ACC112 (cell line): Measurements from ENCODE around the gene ZBTB7B.
A peak's percentile ranks its signal among the peaks of the same experiment; 100 is the strongest.
"Not testable (repeated sequence)": the region's sequence is repeated elsewhere in the genome, so short reads cannot be mapped to it uniquely, and the experiment has no call there.

Source experiments
- H2AFZ ChIP-seq: fragments of 200-600 bp; sonication (generic); one replicate; pipeline ENCODE4 v1.6.0; 2017; ENCODE audit warnings: antibody characterized with exemption, low read length; ENCODE audit not compliant: unreplicated experiment
- H3K27ac ChIP-seq: fragments of 200-600 bp; sonication (generic); 2 replicates; pipeline ENCODE4 v1.5.1; 2014; ENCODE audit warnings: low read depth, mild to moderate bottlenecking, antibody characterized with exemption, low read length, moderate library complexity
- H3K27me3 ChIP-seq: fragments of 200-600 bp; sonication (generic); 2 replicates; pipeline ENCODE4 v1.6.1; 2014; ENCODE audit warnings: mild to moderate bottlenecking, antibody characterized with exemption, low read length, moderate library complexity, mixed read lengths; ENCODE audit not compliant: insufficient read depth
- H3K36me3 ChIP-seq: fragments of 200-600 bp; sonication (generic); 2 replicates; pipeline ENCODE4 v1.6.1; 2016; ENCODE audit warnings: mild to moderate bottlenecking, antibody characterized with exemption, low read length, moderate library complexity, mixed read lengths; ENCODE audit not compliant: insufficient read depth
- H3K4me1 ChIP-seq: fragments of 200-600 bp; sonication (generic); one replicate; pipeline ENCODE4 v1.6.1; 2016; ENCODE audit warnings: low read length, mixed read lengths; ENCODE audit not compliant: insufficient read depth, unreplicated experiment, control insufficient read depth
- H3K4me3 ChIP-seq: fragments of 200-600 bp; sonication (generic); 2 replicates; pipeline ENCODE4 v1.5.1; 2014; ENCODE audit warnings: mild to moderate bottlenecking, low read depth, low read length
- H3K79me2 ChIP-seq: fragments of 200-600 bp; sonication (generic); one replicate; pipeline ENCODE4 v1.6.0; 2016; ENCODE audit warnings: low read length; ENCODE audit not compliant: control insufficient read depth, unreplicated experiment, insufficient read depth

ZBTB7B gene

GRCh38 chr1:154975409-154976059 lies 27.1 kb upstream of the ZBTB7B start:
- Histone ChIP-seq H3K79me2 (peaks cover 46% of the 10 kb centered on the region), H3K4me1 (peaks cover 36% of the 10 kb centered on the region), H3K27me3 (no peaks in the 10 kb centered on the region), H2AFZ (peak overlapping the region; percentile 61), H3K27ac (peak overlapping the region; percentile 97), H3K4me3 (peak overlapping the region; percentile 90), H3K36me3 (peaks cover 8% of the 10 kb centered on the region; the same call in 1 of the 2 replicates)

DNA sequence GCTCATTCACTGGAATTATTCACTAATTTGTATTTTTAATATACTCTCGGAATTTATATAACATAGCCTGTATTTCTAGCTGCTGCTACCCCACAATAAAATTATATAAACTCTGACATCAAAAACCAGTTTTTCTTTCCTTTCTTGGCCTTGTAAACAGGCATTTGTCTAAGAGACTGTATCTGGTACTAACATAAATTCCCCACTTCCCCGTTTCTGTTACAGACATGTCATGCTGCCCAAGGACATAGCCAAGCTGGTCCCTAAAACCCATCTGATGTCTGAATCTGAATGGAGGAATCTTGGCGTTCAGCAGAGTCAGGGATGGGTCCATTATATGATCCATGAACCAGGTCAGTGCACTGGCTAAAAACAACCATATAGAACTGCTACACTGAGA lies 24.8 kb upstream of the ZBTB7B start:
- Histone ChIP-seq H3K4me1 (peaks cover 18% of the 10 kb centered on the region), H3K79me2 (peaks cover 45% of the 10 kb centered on the region)
- not testable (repeated sequence) for H3K27ac ChIP-seq, H3K36me3 ChIP-seq, H3K4me3 ChIP-seq, H2AFZ ChIP-seq, H3K27me3 ChIP-seq

DNA sequence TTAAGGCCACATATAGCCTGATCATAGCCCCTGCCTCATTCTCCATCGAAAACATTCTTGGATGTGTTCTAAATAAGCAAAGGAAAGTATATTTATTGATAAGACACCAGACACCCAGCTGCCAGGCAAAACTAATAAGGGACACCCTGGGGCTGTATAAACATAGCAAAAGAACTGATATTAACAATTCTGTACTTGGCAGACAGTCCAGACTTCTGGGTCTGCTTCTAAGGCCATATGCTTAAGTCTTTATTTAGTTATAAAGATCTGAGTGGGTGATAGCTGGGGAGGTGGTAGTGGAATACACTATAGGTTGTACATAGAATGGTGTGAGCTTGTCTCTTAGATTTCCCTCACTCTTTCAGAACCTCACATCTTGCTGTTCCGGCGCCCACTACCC lies 24.2 kb upstream of the ZBTB7B start:
- Histone ChIP-seq H3K27me3 (no peaks in the 10 kb centered on the region), H3K79me2 (peaks cover 46% of the 10 kb centered on the region), H2AFZ (no peak overlapping the region), H3K4me1 (peaks cover 15% of the 10 kb centered on the region), H3K36me3 (peaks cover 8% of the 10 kb centered on the region; the same call in 1 of the 2 replicates), H3K27ac (no peak overlapping the region), H3K4me3 (no peak overlapping the region)

- Histone ChIP-seq H3K4me3 (peak overlapping the region; percentile 80), H2AFZ (peak overlapping the region; percentile 90), H3K4me1 (peaks cover 4% of the 10 kb centered on the region), H3K27ac (peak overlapping the region; percentile 26; the same call in 1 of the 2 replicates), H3K27me3 (no peaks in the 10 kb centered on the region), H3K36me3 (peaks cover 8% of the 10 kb centered on the region; the same call in 1 of the 2 replicates), H3K79me2 (peaks cover 31% of the 10 kb centered on the region)
Observed at GRCh38 chr1:154982341-154982740, 20.3 kb upstream of the ZBTB7B start.

DNA sequence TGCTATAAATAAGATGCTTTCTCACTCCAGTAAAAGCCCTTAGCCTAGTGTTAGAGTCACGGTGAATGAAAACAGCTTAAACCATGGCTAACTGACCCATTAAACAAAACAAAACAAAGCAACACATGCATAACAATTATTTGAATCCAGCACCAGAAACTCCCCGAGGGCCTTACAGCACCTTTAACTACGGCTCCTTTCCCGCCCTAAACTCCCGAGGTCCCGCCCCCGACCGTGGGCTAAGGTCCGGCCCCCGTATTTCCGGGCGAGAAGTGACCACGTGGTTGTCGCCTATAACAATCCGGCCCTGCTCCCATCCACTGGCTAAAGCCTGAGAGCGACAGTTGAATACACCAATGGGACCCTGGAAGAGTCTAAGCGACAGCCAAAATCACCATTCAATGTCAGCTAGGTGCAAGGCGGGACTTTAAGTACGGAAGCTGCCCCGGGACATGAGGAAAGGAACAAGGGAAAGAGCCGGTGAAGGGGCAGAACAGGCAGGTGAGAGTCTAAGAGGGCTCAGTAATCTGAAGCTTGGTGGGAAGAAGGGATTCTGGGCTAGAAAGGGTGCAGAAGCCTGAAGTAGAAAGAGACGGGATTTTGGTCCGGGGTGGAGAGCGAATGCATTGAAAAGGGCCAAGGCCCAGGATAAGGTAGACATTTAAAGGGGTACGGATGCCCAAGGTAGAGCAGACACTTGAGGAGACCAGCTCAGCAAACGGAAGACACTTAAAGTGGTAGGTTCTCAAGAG lies 19.5 kb upstream of the ZBTB7B start, which contains the start of gene FLAD1:
TSS of gene FLAD1 (plus strand) at position 448 of the 752 bp plus-strand sequence. CDS start 351 bp downstream, outside the sequence.
- Histone ChIP-seq H3K79me2 (peaks cover 23% of the 10 kb centered on the region), H3K4me1 (no peaks in the 10 kb centered on the region), H3K27me3 (no peaks in the 10 kb centered on the region), H2AFZ (peak within 1 kb of the TSS; percentile 90), H3K27ac (peak within 1 kb of the TSS; percentile 26; the same call in 1 of the 2 replicates), H3K36me3 (peaks cover 12% of the 10 kb centered on the region; the same call in 1 of the 2 replicates), H3K4me3 (peak within 1 kb of the TSS; percentile 80)

DNA sequence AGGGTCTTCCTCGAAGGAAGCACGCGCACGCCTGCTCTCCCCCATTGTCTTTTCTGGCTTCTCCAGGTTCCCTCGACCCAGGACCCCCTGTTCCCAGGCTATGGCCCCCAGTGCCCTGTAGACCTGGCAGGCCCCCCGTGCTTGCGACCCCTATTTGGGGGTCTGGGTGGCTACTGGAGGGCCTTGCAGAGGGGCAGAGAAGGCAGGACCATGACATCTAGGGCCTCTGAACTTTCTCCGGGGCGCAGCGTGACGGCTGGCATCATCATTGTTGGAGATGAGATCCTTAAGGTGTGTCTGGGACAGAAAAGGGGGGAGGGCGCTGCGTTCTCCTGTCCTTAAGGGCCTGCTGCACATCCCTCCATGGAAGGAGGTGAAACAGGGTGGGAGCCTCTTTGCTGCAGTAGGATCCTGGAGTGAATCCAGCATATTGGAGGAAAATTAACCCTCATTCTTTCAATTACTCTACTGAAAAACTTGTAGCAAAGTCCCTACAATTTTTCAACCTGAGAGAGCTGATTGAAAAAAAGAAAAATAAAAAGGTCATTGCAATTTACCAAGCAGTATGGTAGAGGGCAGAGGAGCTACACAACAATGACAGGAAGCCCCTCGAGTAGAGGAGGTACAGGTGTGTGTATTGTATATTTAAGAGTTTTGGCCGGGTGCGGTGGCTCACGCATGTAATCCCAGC lies 18.7 kb upstream of the ZBTB7B start:
- no peaks in the 10 kb centered on the region for H3K27me3 ChIP-seq
- H3K79me2 ChIP-seq = peaks cover 18% of the 10 kb centered on the region
- H3K36me3 ChIP-seq = peaks cover 10% of the 10 kb centered on the region; the same call in 1 of the 2 replicates
- peak overlapping the region; percentile 80 for H3K4me3 ChIP-seq
- no peak overlapping the region for H3K27ac ChIP-seq
- no peaks in the 10 kb centered on the region for H3K4me1 ChIP-seq
- H2AFZ ChIP-seq = no peak overlapping the region

DNA sequence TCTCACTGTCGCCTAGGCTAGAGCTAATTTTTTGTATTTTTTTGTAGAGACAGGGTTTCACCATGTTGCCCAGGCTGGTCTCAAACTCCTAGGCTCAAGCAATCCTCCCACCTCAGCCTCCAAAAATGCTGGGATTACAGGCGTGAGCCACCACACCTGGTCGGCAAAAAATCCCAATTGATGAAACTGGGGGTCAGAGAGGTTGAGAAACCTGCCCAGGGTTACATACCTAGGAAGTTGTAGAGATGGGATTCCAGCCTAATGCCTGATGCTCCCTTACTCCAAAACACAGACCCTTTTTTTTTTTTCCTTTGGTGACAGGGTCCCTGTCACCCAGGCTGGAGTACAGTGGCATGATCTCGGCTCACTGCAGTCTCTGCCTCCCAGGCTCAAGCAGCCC lies 15.9 kb upstream of the ZBTB7B start:
- not testable (repeated sequence) for H3K27me3 ChIP-seq, H3K4me3 ChIP-seq, H3K4me1 ChIP-seq, H2AFZ ChIP-seq, H3K27ac ChIP-seq, H3K36me3 ChIP-seq
- peaks cover 13% of the 10 kb centered on the region for H3K79me2 ChIP-seq

DNA sequence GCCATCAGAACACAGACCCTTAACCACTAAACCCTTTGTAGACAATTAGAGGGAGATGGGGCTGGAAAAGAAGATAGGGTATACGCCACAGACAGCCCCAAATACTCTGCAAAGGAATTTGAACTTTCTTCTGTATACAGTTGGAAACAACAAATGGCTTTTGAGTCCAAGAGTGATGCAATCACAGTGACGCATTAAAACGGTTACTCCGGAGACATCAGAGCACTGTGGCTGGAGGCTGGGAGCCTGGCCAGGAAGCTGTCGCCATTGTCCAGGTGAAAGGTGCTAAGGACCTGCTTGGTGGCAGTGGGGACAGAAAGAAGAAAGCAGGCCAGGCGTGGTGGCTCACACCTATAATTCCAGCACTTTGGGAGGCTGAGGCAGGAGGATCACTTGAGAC lies 15.3 kb upstream of the ZBTB7B start:
- H3K4me1 ChIP-seq = no peaks in the 10 kb centered on the region
- H2AFZ ChIP-seq = no peak overlapping the region
- H3K36me3 ChIP-seq = peaks cover 5% of the 10 kb centered on the region; the same call in 1 of the 2 replicates
- H3K79me2 ChIP-seq = peaks cover 11% of the 10 kb centered on the region
- H3K27me3 ChIP-seq = no peaks in the 10 kb centered on the region
- H3K4me3 ChIP-seq = no peak overlapping the region
- H3K27ac ChIP-seq = no peak overlapping the region

- Histone ChIP-seq H3K79me2 (peaks cover 10% of the 10 kb centered on the region), H3K36me3 (peaks cover 5% of the 10 kb centered on the region; the same call in 1 of the 2 replicates), H3K27ac (no peak overlapping the region)
Observed at GRCh38 chr1:154988058-154988954, 14.3 kb upstream of the ZBTB7B start.

More at GRCh38 chr1:154988058-154988954, 14.3 kb upstream of the ZBTB7B start:
- Histone ChIP-seq H3K4me1 (peaks cover 8% of the 10 kb centered on the region), H3K4me3 (no peak overlapping the region), H2AFZ (no peak overlapping the region), H3K27me3 (no peaks in the 10 kb centered on the region)
